Measurements from ENCODE around the gene ADAMTS15.

ADAMTS15 gene

DNA sequence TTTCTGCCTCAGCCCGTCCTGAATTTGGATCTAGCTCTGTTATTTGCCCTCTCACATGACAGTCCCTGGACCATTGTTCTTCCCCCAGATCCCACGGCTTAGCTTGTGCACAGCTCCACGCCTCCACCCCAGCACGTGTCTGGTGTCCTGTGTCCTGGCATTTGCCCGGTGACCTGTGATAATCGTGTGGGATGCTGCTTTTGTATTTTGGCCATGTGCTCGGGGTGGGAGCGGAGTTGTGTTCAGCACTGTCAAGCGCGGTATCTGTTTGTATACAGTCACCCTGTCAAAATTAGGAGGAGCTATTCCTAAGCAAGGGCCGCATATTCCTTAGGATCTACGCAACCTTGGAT lies 31.9 kb upstream of the ADAMTS15 start:
- in situ Hi-C loops (cut with HindIII; ENCODE audit: low sequenced_read_pairs), result no loop called here
- no peak for DNase-seq (ENCODE audit: low read depth)
- no peak overlapping the region for H3K4me3 ChIP-seq (ENCODE audit: low read depth, low read length)
- TF ChIP-seq, protein P1, sequence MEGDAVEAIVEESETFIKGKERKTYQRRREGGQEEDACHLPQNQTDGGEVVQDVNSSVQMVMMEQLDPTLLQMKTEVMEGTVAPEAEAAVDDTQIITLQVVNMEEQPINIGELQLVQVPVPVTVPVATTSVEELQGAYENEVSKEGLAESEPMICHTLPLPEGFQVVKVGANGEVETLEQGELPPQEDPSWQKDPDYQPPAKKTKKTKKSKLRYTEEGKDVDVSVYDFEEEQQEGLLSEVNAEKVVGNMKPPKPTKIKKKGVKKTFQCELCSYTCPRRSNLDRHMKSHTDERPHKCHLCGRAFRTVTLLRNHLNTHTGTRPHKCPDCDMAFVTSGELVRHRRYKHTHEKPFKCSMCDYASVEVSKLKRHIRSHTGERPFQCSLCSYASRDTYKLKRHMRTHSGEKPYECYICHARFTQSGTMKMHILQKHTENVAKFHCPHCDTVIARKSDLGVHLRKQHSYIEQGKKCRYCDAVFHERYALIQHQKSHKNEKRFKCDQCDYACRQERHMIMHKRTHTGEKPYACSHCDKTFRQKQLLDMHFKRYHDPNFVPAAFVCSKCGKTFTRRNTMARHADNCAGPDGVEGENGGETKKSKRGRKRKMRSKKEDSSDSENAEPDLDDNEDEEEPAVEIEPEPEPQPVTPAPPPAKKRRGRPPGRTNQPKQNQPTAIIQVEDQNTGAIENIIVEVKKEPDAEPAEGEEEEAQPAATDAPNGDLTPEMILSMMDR (IDR thresholded peaks at IDR 0.05; ENCODE audit: low read depth, low read length, missing control alignments), result no peak

DNA sequence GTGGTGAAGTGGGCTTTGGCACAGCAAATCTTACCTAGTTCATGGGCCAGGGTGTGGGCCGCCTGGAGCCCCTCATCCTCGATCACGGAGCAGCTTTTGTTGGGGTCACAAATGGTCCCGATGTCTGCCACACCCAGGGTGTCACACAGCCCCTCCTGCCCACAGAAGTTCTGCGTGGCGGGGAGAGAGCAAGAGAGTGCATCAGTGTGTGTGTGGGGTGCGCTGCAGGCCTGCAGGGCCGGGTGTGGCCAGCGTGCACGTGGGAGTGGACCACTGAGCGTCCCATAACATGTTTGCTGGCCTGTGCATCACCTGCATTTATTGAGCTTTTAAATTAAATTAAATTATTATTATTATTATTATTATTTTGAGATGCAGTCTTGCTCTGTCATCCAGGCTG lies 31.5 kb upstream of the ADAMTS15 start:
- no peak for DNase-seq (ENCODE audit: low read depth)
- no peak overlapping the region for H3K4me3 ChIP-seq (ENCODE audit: low read depth, low read length)
- in situ Hi-C loops (cut with HindIII; ENCODE audit: low sequenced_read_pairs), result no loop called here
- TF ChIP-seq, protein P1 (IDR thresholded peaks at IDR 0.05; ENCODE audit: low read depth, low read length, missing control alignments), result no peak

GRCh38 chr11:130418210-130418609 lies 30.2 kb upstream of the ADAMTS15 start:
- H3K4me3 ChIP-seq (ENCODE audit: low read depth, low read length), result no peak overlapping the region
- TF ChIP-seq, protein P1 (IDR thresholded peaks at IDR 0.05; ENCODE audit: low read depth, low read length, missing control alignments), result no peak
- no peak for DNase-seq (ENCODE audit: low read depth)
- in situ Hi-C loops (cut with HindIII; ENCODE audit: low sequenced_read_pairs), result no loop called here

DNA sequence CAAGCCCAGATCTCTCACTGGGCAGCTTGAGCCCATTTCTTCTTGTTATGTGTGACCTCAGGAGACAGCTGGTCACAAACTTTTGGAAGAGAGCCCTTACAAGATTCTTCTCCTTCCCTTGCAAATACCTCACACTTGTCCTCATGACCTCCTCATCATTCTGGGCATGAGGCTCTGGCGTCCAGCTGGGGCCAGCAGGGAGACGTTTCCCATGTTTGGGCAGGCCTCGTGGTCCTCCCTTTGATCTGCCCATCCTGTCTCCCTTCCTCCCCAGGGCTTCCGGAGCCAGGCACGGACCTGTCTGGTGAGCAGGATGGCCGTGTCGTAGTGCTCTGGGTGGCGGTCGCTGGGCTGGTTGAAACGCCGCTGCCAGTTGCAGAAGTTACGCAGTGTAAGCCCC lies 29.7 kb upstream of the ADAMTS15 start:
- no peak overlapping the region for H3K4me3 ChIP-seq (ENCODE audit: low read depth, low read length)
- no peak for DNase-seq (ENCODE audit: low read depth)
- in situ Hi-C loops (cut with HindIII; ENCODE audit: low sequenced_read_pairs), result no loop called here
- TF ChIP-seq, protein P1 (IDR thresholded peaks at IDR 0.05; ENCODE audit: low read depth, low read length, missing control alignments), result no peak

DNA sequence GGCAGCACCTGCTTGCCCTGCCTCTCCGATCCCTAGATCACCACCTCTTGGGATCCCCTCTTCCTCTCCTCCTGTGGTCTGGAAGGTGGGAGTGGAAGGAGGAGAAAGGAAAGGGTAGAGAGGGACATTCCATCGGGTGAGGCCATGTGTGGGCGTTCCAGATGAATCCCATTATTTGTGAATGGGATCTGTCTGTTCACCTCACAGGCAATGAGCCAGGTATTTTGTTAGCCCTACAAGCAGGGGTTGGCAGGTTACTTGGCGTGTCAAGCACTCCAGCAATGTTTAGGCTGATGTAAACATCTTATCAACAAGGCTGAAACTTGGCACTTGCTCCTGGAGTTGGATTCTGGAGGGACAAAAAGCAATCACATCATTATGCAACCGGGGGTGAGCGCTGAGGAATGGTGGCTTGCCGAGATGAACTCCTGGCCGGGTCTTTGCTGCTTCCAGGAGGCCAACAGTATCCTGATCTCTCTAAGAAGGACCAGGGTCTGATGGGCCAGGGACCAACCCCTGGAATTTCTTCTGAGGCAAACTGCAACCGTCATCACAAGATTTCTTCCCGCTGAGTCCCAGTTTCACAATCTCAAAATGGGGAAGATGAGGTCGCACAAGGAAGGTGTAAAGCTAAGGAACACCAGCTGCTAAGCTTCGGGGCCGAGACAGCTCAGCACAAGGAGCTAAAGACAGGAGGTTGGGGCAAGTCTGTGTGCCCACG lies 27.8 kb upstream of the ADAMTS15 start:
- DNase-seq (ENCODE audit: low read depth), result no peak
- TF ChIP-seq, protein P1 (IDR thresholded peaks at IDR 0.05; ENCODE audit: low read depth, low read length, missing control alignments), result no peak
- no peak overlapping the region for H3K4me3 ChIP-seq (ENCODE audit: low read depth, low read length)
- in situ Hi-C loops (cut with HindIII; ENCODE audit: low sequenced_read_pairs), result no loop called here

DNA sequence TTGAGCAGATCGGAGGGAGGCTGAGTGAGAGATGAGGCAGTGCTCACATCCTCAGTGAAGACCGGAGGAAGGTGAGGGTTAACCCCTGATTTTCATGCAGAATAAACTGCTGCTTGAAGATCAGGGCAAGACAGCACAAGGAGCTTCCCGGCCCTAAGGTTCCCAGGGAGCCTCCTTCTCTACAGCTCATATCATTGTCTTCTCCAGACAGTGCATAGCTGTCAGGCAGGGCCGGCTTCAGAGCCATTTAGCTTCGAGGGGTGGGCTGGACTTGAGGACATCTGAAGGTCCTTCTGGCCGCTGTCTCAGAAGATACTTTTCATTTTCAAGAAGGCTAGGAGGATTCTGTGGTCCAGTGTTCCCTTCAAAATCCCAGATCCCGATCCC lies 27.3 kb upstream of the ADAMTS15 start:
- in situ Hi-C loops (cut with HindIII; ENCODE audit: low sequenced_read_pairs), result no loop called here
- H3K4me3 ChIP-seq (ENCODE audit: low read depth, low read length), result no peak overlapping the region
- DNase-seq (ENCODE audit: low read depth), result no peak
- TF ChIP-seq, protein P1 (IDR thresholded peaks at IDR 0.05; ENCODE audit: low read depth, low read length, missing control alignments), result no peak
